GM21515 (cell line): ENCODE data around the gene OBSCN.
"Not testable (repeated sequence)": the region's sequence is repeated elsewhere in the genome, so short reads cannot be mapped to it uniquely, and the experiment has no call there.

Source experiments
- ATAC-seq: cut with Tn5 transposase; IDR thresholded peaks from one replicate; pipeline ENCODE4 v1.9.1; 2021; ENCODE audit not compliant: unreplicated experiment

OBSCN gene

GRCh38 chr1:228225165-228225710 is 17.4 kb downstream of the OBSCN start:
- no peak for ATAC-seq

- no peak for ATAC-seq
These were observed 17.9 kb downstream of the OBSCN start for GRCh38 chr1:228225740-228226139.

- no peak for ATAC-seq
These were observed 18.5 kb downstream of the OBSCN start for GRCh38 chr1:228226141-228226874.

GRCh38 chr1:228226956-228227791 is 19.3 kb downstream of the OBSCN start:
- ATAC-seq = no peak

GRCh38 chr1:228228147-228228546 is 20.3 kb downstream of the OBSCN start:
- ATAC-seq = not testable (repeated sequence)

- ATAC-seq = no peak
These were observed 20.8 kb downstream of the OBSCN start for GRCh38 chr1:228228601-228229074.

- ATAC-seq = no peak
These were observed 23.3 kb downstream of the OBSCN start for GRCh38 chr1:228231189-228231588.

GRCh38 chr1:228233136-228233535 is 25.3 kb downstream of the OBSCN start:
- no peak for ATAC-seq

- ATAC-seq = no peak
These were observed 27.1 kb downstream of the OBSCN start for GRCh38 chr1:228234921-228235320.

- ATAC-seq = no peak
These were observed 28.9 kb downstream of the OBSCN start for GRCh38 chr1:228236744-228237143.

- ATAC-seq = no peak
These were observed 30.2 kb downstream of the OBSCN start for GRCh38 chr1:228238007-228238406.

GRCh38 chr1:228238461-228238860 is 30.6 kb downstream of the OBSCN start:
- ATAC-seq = no peak

GRCh38 chr1:228240411-228241240 is 32.8 kb downstream of the OBSCN start:
- ATAC-seq = no peak

- ATAC-seq = no peak
These were observed 33.4 kb downstream of the OBSCN start for GRCh38 chr1:228241259-228241658.

- no peak for ATAC-seq
These were observed 34.6 kb downstream of the OBSCN start for GRCh38 chr1:228242409-228242808.

- no peak for ATAC-seq
These were observed 35.2 kb downstream of the OBSCN start for GRCh38 chr1:228243093-228243492.

GRCh38 chr1:228243989-228244388 is 36.1 kb downstream of the OBSCN start:
- ATAC-seq = not testable (repeated sequence)

- no peak for ATAC-seq
These were observed 37.3 kb downstream of the OBSCN start for GRCh38 chr1:228245111-228245510.

GRCh38 chr1:228246216-228246900 is 38.5 kb downstream of the OBSCN start:
- no peak for ATAC-seq
